GM12878 (cell line): ENCODE measurements around the gene PRKN.

Experiments
- CEBPB ChIP-seq, 2 experiments: fragments of 150-350 bp in 1 of 2; IDR thresholded peaks; 2 replicates each; pipeline ENCODE4 v1.6.1; 2012 to 2014; ENCODE audit warnings: low read depth in 2 of 2, low read length in 2 of 2, borderline replicate concordance in 1 of 2, inconsistent platforms in 1 of 2
- EZH2 ChIP-seq: IDR thresholded peaks from 2 replicates; pipeline ENCODE4 v1.6.1; 2012; ENCODE audit warnings: low read depth, mild to moderate bottlenecking, control low read depth, inconsistent platforms, low read length, borderline replicate concordance; ENCODE audit not compliant: control insufficient read depth
- FOXM1 ChIP-seq: IDR thresholded peaks from 2 replicates; pipeline ENCODE4 v1.6.1; 2012; ENCODE audit warnings: low read depth, mild to moderate bottlenecking, inconsistent platforms, low read length, moderate library complexity
- HCFC1 ChIP-seq: fragments of 150-350 bp; IDR thresholded peaks from 2 replicates; pipeline ENCODE4 v1.6.1; 2014; ENCODE audit warnings: low read length
- KDM1A ChIP-seq: fragments of 200-600 bp; sonication (generic); IDR thresholded peaks from 2 replicates; pipeline ENCODE4 v1.6.1; 2016; ENCODE audit warnings: borderline replicate concordance
- POLR2A ChIP-seq: IDR thresholded peaks from 2 replicates; pipeline ENCODE4 v1.6.1; 2011; ENCODE audit warnings: low read depth, mild to moderate bottlenecking, low read length
- POLR2AphosphoS2 ChIP-seq: IDR thresholded peaks from 2 replicates; pipeline ENCODE4 v1.6.1; 2011; ENCODE audit warnings: low read depth, mild to moderate bottlenecking, low read length, improper control_type of control experiment, moderate library complexity
- SMAD5 ChIP-seq: IDR thresholded peaks from 2 replicates; pipeline ENCODE4 v1.6.1; 2016; ENCODE audit warnings: antibody characterized with exemption, low read depth
- STAT1 ChIP-seq: fragments of 450-650 bp; conservative IDR thresholded peaks from 2 replicates; pipeline ENCODE4 v1.6.1; 2014; ENCODE audit warnings: antibody characterized with exemption, mild to moderate bottlenecking
- SUZ12 ChIP-seq: fragments of 200-600 bp; sonication (generic); IDR thresholded peaks from one replicate; pipeline ENCODE4 v1.6.1; 2018; ENCODE audit warnings: antibody characterized with exemption, mild to moderate bottlenecking; ENCODE audit not compliant: unreplicated experiment
- ZNF274 ChIP-seq: IDR thresholded peaks from one replicate; pipeline ENCODE4 v1.8.0; 2011; ENCODE audit not compliant: insufficient read length, insufficient read depth
- TF ChIP-seq, protein P1 (sequence below): fragments of 450-650 bp; IDR thresholded peaks from 2 replicates; pipeline ENCODE4 v1.6.1; 2016; ENCODE audit warnings: mild to moderate bottlenecking
- TF ChIP-seq, protein P2 (sequence below): fragments of 450-650 bp; IDR thresholded peaks from 2 replicates; pipeline ENCODE4 v1.6.1; 2017; ENCODE audit warnings: antibody characterized with exemption, mild to moderate bottlenecking, moderate library complexity

DNA sequence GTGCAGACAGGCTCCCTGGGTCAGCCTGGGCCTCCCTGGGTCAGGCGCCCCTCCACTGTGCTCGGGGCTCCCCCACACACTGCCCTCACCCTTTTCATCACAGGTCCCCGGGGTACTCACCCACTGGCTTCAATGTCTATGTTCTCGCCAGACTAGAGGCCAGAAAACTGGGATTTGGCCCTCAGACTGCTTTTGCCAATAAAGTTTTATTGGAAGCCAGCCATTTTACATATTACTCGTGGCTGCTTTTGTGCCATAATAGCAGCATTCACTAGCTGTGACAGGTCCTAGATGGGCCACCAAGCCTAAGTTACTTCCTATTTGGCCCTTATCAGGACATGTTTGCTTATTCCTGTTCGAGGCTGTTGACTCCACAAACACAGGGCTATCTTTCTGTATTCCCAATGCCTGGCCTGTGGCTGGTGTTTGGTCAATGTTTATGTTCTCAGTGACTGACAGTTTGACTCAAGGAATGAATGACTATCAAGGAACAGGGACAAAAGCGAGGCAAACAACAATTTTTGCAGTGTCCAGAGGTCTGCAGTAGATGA lies 928.6 kb downstream of the PRKN start:
- TF ChIP-seq STAT1 = no peak
- TF ChIP-seq, protein P1, sequence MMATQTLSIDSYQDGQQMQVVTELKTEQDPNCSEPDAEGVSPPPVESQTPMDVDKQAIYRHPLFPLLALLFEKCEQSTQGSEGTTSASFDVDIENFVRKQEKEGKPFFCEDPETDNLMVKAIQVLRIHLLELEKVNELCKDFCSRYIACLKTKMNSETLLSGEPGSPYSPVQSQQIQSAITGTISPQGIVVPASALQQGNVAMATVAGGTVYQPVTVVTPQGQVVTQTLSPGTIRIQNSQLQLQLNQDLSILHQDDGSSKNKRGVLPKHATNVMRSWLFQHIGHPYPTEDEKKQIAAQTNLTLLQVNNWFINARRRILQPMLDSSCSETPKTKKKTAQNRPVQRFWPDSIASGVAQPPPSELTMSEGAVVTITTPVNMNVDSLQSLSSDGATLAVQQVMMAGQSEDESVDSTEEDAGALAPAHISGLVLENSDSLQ = no peak
- no peak for TF ChIP-seq KDM1A
- no peak for TF ChIP-seq EZH2
- TF ChIP-seq FOXM1 = no peak
- no peak for TF ChIP-seq POLR2A
- TF ChIP-seq ZNF274 = no peak
- TF ChIP-seq CEBPB (IDR thresholded peaks at IDR 0.05; ENCODE audit: borderline replicate concordance in 1 of 2, low read depth in 2 of 2, low read length in 2 of 2) = no peak
- no peak for TF ChIP-seq SMAD5
- TF ChIP-seq, protein P2, sequence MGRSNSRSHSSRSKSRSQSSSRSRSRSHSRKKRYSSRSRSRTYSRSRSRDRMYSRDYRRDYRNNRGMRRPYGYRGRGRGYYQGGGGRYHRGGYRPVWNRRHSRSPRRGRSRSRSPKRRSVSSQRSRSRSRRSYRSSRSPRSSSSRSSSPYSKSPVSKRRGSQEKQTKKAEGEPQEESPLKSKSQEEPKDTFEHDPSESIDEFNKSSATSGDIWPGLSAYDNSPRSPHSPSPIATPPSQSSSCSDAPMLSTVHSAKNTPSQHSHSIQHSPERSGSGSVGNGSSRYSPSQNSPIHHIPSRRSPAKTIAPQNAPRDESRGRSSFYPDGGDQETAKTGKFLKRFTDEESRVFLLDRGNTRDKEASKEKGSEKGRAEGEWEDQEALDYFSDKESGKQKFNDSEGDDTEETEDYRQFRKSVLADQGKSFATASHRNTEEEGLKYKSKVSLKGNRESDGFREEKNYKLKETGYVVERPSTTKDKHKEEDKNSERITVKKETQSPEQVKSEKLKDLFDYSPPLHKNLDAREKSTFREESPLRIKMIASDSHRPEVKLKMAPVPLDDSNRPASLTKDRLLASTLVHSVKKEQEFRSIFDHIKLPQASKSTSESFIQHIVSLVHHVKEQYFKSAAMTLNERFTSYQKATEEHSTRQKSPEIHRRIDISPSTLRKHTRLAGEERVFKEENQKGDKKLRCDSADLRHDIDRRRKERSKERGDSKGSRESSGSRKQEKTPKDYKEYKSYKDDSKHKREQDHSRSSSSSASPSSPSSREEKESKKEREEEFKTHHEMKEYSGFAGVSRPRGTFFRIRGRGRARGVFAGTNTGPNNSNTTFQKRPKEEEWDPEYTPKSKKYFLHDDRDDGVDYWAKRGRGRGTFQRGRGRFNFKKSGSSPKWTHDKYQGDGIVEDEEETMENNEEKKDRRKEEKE = no peak
- no peak for TF ChIP-seq HCFC1
- no peak for TF ChIP-seq POLR2AphosphoS2
- no peak for TF ChIP-seq SUZ12
